ENCODE results near the gene NOX5.

The NOX5 gene

GRCh38 chr15:69026355-69026754 lies 11.9 kb downstream of the NOX5 start:
- DNase-seq, result no peak

GRCh38 chr15:69027976-69028518 lies 13.6 kb downstream of the NOX5 start:
- no peak for DNase-seq

- DNase-seq, result peak; percentile 46 to 73 (median 60)
These were observed 16.8 kb downstream of the NOX5 start for GRCh38 chr15:69031013-69032001.

- no peak for DNase-seq
These were observed 17.5 kb downstream of the NOX5 start for GRCh38 chr15:69032031-69032430.

- no peak for DNase-seq
These were observed 18.3 kb downstream of the NOX5 start for GRCh38 chr15:69032703-69033373.

GRCh38 chr15:69034352-69034751 lies 19.9 kb downstream of the NOX5 start:
- DNase-seq, result peak; percentile 19 to 56 (median 39)

GRCh38 chr15:69035205-69035917 lies 20.9 kb downstream of the NOX5 start:
- DNase-seq, result peak in 1 of 3 donors; percentile 27

- no peak for DNase-seq
These were observed 21.4 kb downstream of the NOX5 start for GRCh38 chr15:69035918-69036258.

GRCh38 chr15:69036826-69037225 lies 22.3 kb downstream of the NOX5 start:
- no peak for DNase-seq

GRCh38 chr15:69037482-69037881 lies 23.0 kb downstream of the NOX5 start:
- no peak for DNase-seq

GRCh38 chr15:69037977-69038376 lies 23.5 kb downstream of the NOX5 start:
- DNase-seq, result no peak

- DNase-seq, result no peak
These were observed 24.0 kb downstream of the NOX5 start for GRCh38 chr15:69038508-69038907.

GRCh38 chr15:69039516-69040225 lies 25.2 kb downstream of the NOX5 start:
- no peak for DNase-seq

GRCh38 chr15:69042531-69042930 lies 28.0 kb downstream of the NOX5 start:
- DNase-seq, result no peak

GRCh38 chr15:69045802-69046201 lies 31.3 kb downstream of the NOX5 start:
- no peak for DNase-seq

- no peak for DNase-seq
These were observed 32.3 kb downstream of the NOX5 start for GRCh38 chr15:69046781-69047180.

GRCh38 chr15:69049976-69050375 lies 35.5 kb downstream of the NOX5 start:
- DNase-seq, result no peak

- no peak for DNase-seq
These were observed 40.8 kb downstream of the NOX5 start for GRCh38 chr15:69055251-69055650.

- DNase-seq, result no peak
These were observed 41.9 kb downstream of the NOX5 start for GRCh38 chr15:69056365-69056764.

GRCh38 chr15:69058830-69059556 lies 44.5 kb downstream of the NOX5 start:
- DNase-seq, result peak; percentile 90 to 94 (median 92)

GRCh38 chr15:69059557-69059943 lies 45.1 kb downstream of the NOX5 start:
- DNase-seq, result no peak

GRCh38 chr15:69060041-69060481 lies 45.6 kb downstream of the NOX5 start:
- no peak for DNase-seq

All from suppressor macrophage treated with lipopolysaccharide for 1 hour (primary cell).